HG03439 (cell line): ENCODE measurements around the gene ZNF575.

Source experiments
- ATAC-seq: cut with Tn5 transposase; IDR thresholded peaks from one replicate; pipeline ENCODE4 v1.9.1; 2021; ENCODE audit warnings: mild to moderate bottlenecking, moderate library complexity; ENCODE audit not compliant: unreplicated experiment

Gene ZNF575

GRCh38 chr19:43569657-43570056 is 36.7 kb downstream of the ZNF575 start:
- ATAC-seq: no peak

GRCh38 chr19:43570174-43570791 is 37.3 kb downstream of the ZNF575 start:
- no peak for ATAC-seq

GRCh38 chr19:43572171-43572588 is 39.2 kb downstream of the ZNF575 start:
- ATAC-seq: no peak

GRCh38 chr19:43574424-43575155 is 41.6 kb downstream of the ZNF575 start:
- ATAC-seq: no peak

GRCh38 chr19:43575156-43575950 is 42.4 kb downstream of the ZNF575 start, which contains the start of the genes PINLYP and XRCC1:
Gene PINLYP (plus strand): TSS chr19:43575801. CDS start chr19:43577192, 1,391 bp downstream.
Gene XRCC1 (minus strand): TSS chr19:43575527. CDS start chr19:43575458, 69 bp downstream.
- peak; percentile 93 for ATAC-seq

GRCh38 chr19:43575955-43576878 is 43.2 kb downstream of the ZNF575 start:
- peak; percentile 5 for ATAC-seq

- ATAC-seq: no peak
These were observed 45.8 kb downstream of the ZNF575 start for GRCh38 chr19:43578787-43579186.

GRCh38 chr19:43581467-43581866 is 48.5 kb downstream of the ZNF575 start:
- no peak for ATAC-seq

GRCh38 chr19:43582495-43582894 is 49.5 kb downstream of the ZNF575 start:
- ATAC-seq: no peak

- ATAC-seq: no peak
These were observed 51.5 kb downstream of the ZNF575 start for GRCh38 chr19:43584484-43584883.
